OCI-LY7 (cell line): ENCODE measurements around the gene IFI27L1.

Experiments used
- CTCF ChIP-seq: fragments of 200-600 bp; sonication (generic); conservative IDR thresholded peaks from 2 replicates; pipeline ENCODE4 v1.5.1; 2014; ENCODE audit warnings: mild to moderate bottlenecking, antibody characterized with exemption, low read length, moderate library complexity, mixed read lengths
- EZH2phosphoT487 ChIP-seq: fragments of 200-600 bp; sonication (generic); IDR thresholded peaks from 2 replicates; pipeline ENCODE4 v1.6.1; 2018; ENCODE audit warnings: low read depth, borderline replicate concordance, mild to moderate bottlenecking, mixed run types, antibody characterized with exemption, low read length, moderate library complexity, mixed read lengths

- no peak for TF ChIP-seq CTCF
- TF ChIP-seq EZH2phosphoT487: no peak
These were observed 57.9 kb downstream of the IFI27L1 start for GRCh38 chr14:94139006-94139405.
